IMR-90 (cell line): ENCODE measurements around the gene TET1. TPM values are rescaled to one million over a fixed set of nuclear protein-coding genes. Genes with fewer than 3 reads are reported as not detected.

ENCODE experiments used
- ATAC-seq: fragments of 200-7000 bp; cut with Tn5 transposase; 2 replicates; pipeline ENCODE4 v1.9.1; 2020; ENCODE audit warnings: low read depth, mild to moderate bottlenecking, moderate library complexity
- BruUV-seq: library from RNA; stranded (reverse); fragments of 400-500 nt; replicated peaks from 2 replicates; lab custom pipeline; 2021; lab: Mats Ljungman, UMichigan
- CTCF ChIA-PET: fragments of 300-600 bp; formaldehyde crosslinking; extraction: SDS; loops from one replicate; lab custom pipeline; 2021; ENCODE audit warnings: antibody characterized with exemption; lab: Yijun Ruan, JAX
- POLR2A ChIA-PET: fragments of 300-600 bp; sonication (Branson Sonifier 250); formaldehyde crosslinking; loops from one replicate; lab custom pipeline; 2022; ENCODE audit warnings: antibody characterized with exemption; ENCODE audit not compliant: unreplicated experiment; lab: Charles Lee
- DNase-seq: peaks from one replicate; pipeline ENCODE4 v3.0.0; 2013
- H2AFZ ChIP-seq: replicated peaks from 2 replicates; pipeline ENCODE3; 2013; ENCODE audit warnings: low read length, mild to moderate bottlenecking; ENCODE audit not compliant: poor library complexity
- H2AK5ac ChIP-seq: 2 replicates; pipeline ENCODE4 v1.6.1; 2013; ENCODE audit warnings: low read depth, low read length, inconsistent platforms
- H2AK9ac ChIP-seq: replicated peaks from 2 replicates; pipeline ENCODE3; 2013; ENCODE audit warnings: mild to moderate bottlenecking, low read depth, low read length, moderate library complexity; ENCODE audit not compliant: poor library complexity
- H2BK120ac ChIP-seq: 2 replicates; pipeline ENCODE4 v1.6.1; 2013; ENCODE audit warnings: low read depth, low read length, inconsistent platforms
- H2BK15ac ChIP-seq: 3 replicates; pipeline ENCODE4 v1.6.1; 2013; ENCODE audit warnings: low read depth, low read length, inconsistent platforms
- H2BK20ac ChIP-seq: 2 replicates; pipeline ENCODE4 v1.6.1; 2013; ENCODE audit warnings: low read depth, mild to moderate bottlenecking, inconsistent platforms, low read length, moderate library complexity
- H2BK5ac ChIP-seq: 2 replicates; pipeline ENCODE4 v1.6.1; 2013; ENCODE audit warnings: mild to moderate bottlenecking, low read depth, low read length, inconsistent platforms; ENCODE audit not compliant: poor library complexity, severe bottlenecking
- H3K14ac ChIP-seq: replicated peaks from 2 replicates; pipeline ENCODE4 v1.6.1; 2013; ENCODE audit warnings: low read depth, low read length, inconsistent platforms
- H3K18ac ChIP-seq: 2 replicates; pipeline ENCODE4 v1.6.1; 2013; ENCODE audit warnings: low read depth, low read length, control low read depth
- H3K23ac ChIP-seq: 2 replicates; pipeline ENCODE4 v1.6.1; 2013; ENCODE audit warnings: low read depth, low read length, inconsistent platforms
- H3K27ac ChIP-seq: 2 replicates; pipeline ENCODE4 v1.5.1; 2013; ENCODE audit warnings: mild to moderate bottlenecking, control low read depth, low read length; ENCODE audit not compliant: insufficient read depth
- H3K27me3 ChIP-seq: 2 replicates; pipeline ENCODE4 v1.6.1; 2013; ENCODE audit warnings: low read length; ENCODE audit not compliant: control insufficient read depth, insufficient read depth
- H3K36me3 ChIP-seq: 2 replicates; pipeline ENCODE4 v1.6.1; 2013; ENCODE audit warnings: low read length, mixed read lengths; ENCODE audit not compliant: control insufficient read depth, insufficient read depth
- H3K4ac ChIP-seq: 2 replicates; pipeline ENCODE4 v1.6.1; 2013; ENCODE audit warnings: low read depth, low read length, inconsistent platforms
- H3K4me1 ChIP-seq: 2 replicates; pipeline ENCODE4 v1.6.1; 2013; ENCODE audit warnings: low read length, mixed read lengths; ENCODE audit not compliant: control insufficient read depth, insufficient read depth
- H3K4me2 ChIP-seq: 2 replicates; pipeline ENCODE4 v1.6.1; 2013; ENCODE audit warnings: low read depth, mild to moderate bottlenecking, control low read depth, low read length, moderate library complexity
- H3K4me3 ChIP-seq: 2 replicates; pipeline ENCODE4 v1.5.1; 2013; ENCODE audit warnings: low read depth, mild to moderate bottlenecking, control low read depth, low read length, moderate library complexity; ENCODE audit not compliant: insufficient read depth
- H3K56ac ChIP-seq: 2 replicates; pipeline ENCODE4 v1.6.1; 2013; ENCODE audit warnings: low read length, inconsistent platforms; ENCODE audit not compliant: insufficient read depth; ENCODE audit errors: extremely low read depth
- H3K79me1 ChIP-seq, 2 experiments: 2 replicates each; pipeline ENCODE4 v1.6.1; 2013; ENCODE audit warnings: low read length in 2 of 2, inconsistent platforms in 1 of 2, low read depth in 1 of 2
- H3K9ac ChIP-seq: 2 replicates; pipeline ENCODE4 v1.6.1; 2013; ENCODE audit warnings: low read depth, low read length, control low read depth
- H3K9me1 ChIP-seq: 2 replicates; pipeline ENCODE4 v1.6.1; 2013; ENCODE audit warnings: low read length, inconsistent platforms; ENCODE audit not compliant: insufficient read depth
- H3K9me3 ChIP-seq: 2 replicates; pipeline ENCODE4 v1.6.1; 2013; ENCODE audit warnings: low read length; ENCODE audit not compliant: control insufficient read depth, insufficient read depth
- H4K20me1 ChIP-seq: 2 replicates; pipeline ENCODE4 v1.6.1; 2013; ENCODE audit warnings: low read length, inconsistent platforms; ENCODE audit not compliant: insufficient read depth
- H4K5ac ChIP-seq: 2 replicates; pipeline ENCODE4 v1.6.1; 2013; ENCODE audit warnings: mild to moderate bottlenecking, low read depth, low read length, control low read depth
- H4K8ac ChIP-seq, 2 experiments: 2 replicates each; pipeline ENCODE4 v1.6.1; 2013; ENCODE audit warnings: low read depth in 2 of 2, low read length in 2 of 2, control low read depth in 1 of 2, inconsistent platforms in 1 of 2
- H4K91ac ChIP-seq: 2 replicates; pipeline ENCODE4 v1.6.1; 2013; ENCODE audit warnings: low read depth, low read length, inconsistent platforms; ENCODE audit not compliant: insufficient read depth
- BHLHE40 ChIP-seq: fragments of 150-350 bp; IDR thresholded peaks from 2 replicates; pipeline ENCODE4 v1.6.1; 2016; ENCODE audit warnings: mild to moderate bottlenecking, low read depth, low read length
- CEBPB ChIP-seq: IDR thresholded peaks from 2 replicates; pipeline ENCODE4 v1.6.1; 2012; ENCODE audit warnings: low read depth, low read length, improper control_type of control experiment
- CHD1 ChIP-seq: IDR thresholded peaks from 2 replicates; pipeline ENCODE4 v1.6.1; 2012; ENCODE audit warnings: low read depth, low read length, improper control_type of control experiment
- CTCF ChIP-seq: conservative IDR thresholded peaks from 2 replicates; pipeline ENCODE4 v1.5.1; 2012; ENCODE audit warnings: mild to moderate bottlenecking, low read depth, low read length, improper control_type of control experiment
- ELK1 ChIP-seq: fragments of 150-350 bp; IDR thresholded peaks from 2 replicates; pipeline ENCODE4 v1.6.1; 2016; ENCODE audit warnings: low read depth, mild to moderate bottlenecking, low read length, moderate library complexity, borderline replicate concordance
- FOS ChIP-seq: fragments of 150-350 bp; IDR thresholded peaks from 2 replicates; pipeline ENCODE4 v1.6.1; 2016; ENCODE audit warnings: low read depth, low read length
- MAFK ChIP-seq: IDR thresholded peaks from 2 replicates; pipeline ENCODE4 v1.6.1; 2012; ENCODE audit warnings: low read depth, low read length, improper control_type of control experiment
- MAZ ChIP-seq: IDR thresholded peaks from 2 replicates; pipeline ENCODE4 v1.6.1; 2012; ENCODE audit warnings: low read depth, mild to moderate bottlenecking, low read length, improper control_type of control experiment, moderate library complexity, borderline replicate concordance
- MXI1 ChIP-seq: IDR thresholded peaks from 2 replicates; pipeline ENCODE4 v1.6.1; 2012; ENCODE audit warnings: low read depth, mild to moderate bottlenecking, low read length, moderate library complexity, borderline replicate concordance
- NFE2L2 ChIP-seq: fragments of 150-350 bp; IDR thresholded peaks from 2 replicates; pipeline ENCODE4 v1.6.1; 2016; ENCODE audit warnings: low read depth, mild to moderate bottlenecking, low read length
- POLR2A ChIP-seq: IDR thresholded peaks from 2 replicates; pipeline ENCODE4 v1.6.1; 2012; ENCODE audit warnings: mild to moderate bottlenecking, low read depth, low read length
- RAD21 ChIP-seq: IDR thresholded peaks from 2 replicates; pipeline ENCODE4 v1.6.1; 2012; ENCODE audit warnings: low read length, improper control_type of control experiment
- RCOR1 ChIP-seq: IDR thresholded peaks from 2 replicates; pipeline ENCODE4 v1.6.1; 2012; ENCODE audit warnings: mild to moderate bottlenecking, low read length, improper control_type of control experiment; ENCODE audit not compliant: insufficient replicate concordance
- RFX5 ChIP-seq: IDR thresholded peaks from 2 replicates; pipeline ENCODE4 v1.8.0; 2012; ENCODE audit warnings: low read depth, mild to moderate bottlenecking, low read length, moderate library complexity
- SMC3 ChIP-seq: fragments of 150-350 bp; IDR thresholded peaks from 2 replicates; pipeline ENCODE4 v1.6.1; 2016; ENCODE audit warnings: low read depth, mild to moderate bottlenecking, antibody characterized with exemption, low read length, moderate library complexity
- USF2 ChIP-seq: fragments of 150-350 bp; IDR thresholded peaks from 2 replicates; pipeline ENCODE4 v1.6.1; 2017; ENCODE audit warnings: mild to moderate bottlenecking, antibody characterized with exemption, low read length, low read depth
- WGBS, 2 experiments: methylation state at CpG; one replicate each; pipeline versions ENCODE4 v1.1.5 to v1.1.7; 2013; ENCODE audit warnings: missing lambda C conversion rate in 2 of 2; ENCODE audit not compliant: insufficient read length in 1 of 2; ENCODE audit errors: extremely low coverage in 2 of 2; 5-methylcytosine and 5-hydroxymethylcytosine counted together
- dilution Hi-C: fragments of 300-500 bp; cut with HindIII; formaldehyde crosslinking; loops from one replicate; pipeline ENCODE4 v1.14.3; 2018; ENCODE audit warnings: low sequenced_read_pairs; ENCODE audit not compliant: unreplicated experiment
- in situ Hi-C: fragments of 300-500 bp; cut with MboI; formaldehyde crosslinking; loops from 3 replicates; pipeline ENCODE4 v1.14.3; 2019; ENCODE audit warnings: low sequenced_read_pairs, inconsistent platforms, mixed read lengths
- intact Hi-C: fragments of 100-400 bp; cut with micrococcal nuclease; formaldehyde crosslinking; loops from 2 replicates; pipeline ENCODE4 v1.10.0; 2022
- polyA plus RNA-seq, 3 experiments: library from polyadenylated mRNA; depleted of rRNA; stranded (reverse); fragments of >200 nt; gene quantifications; 2 replicates each; pipeline ENCODE4 v1.2.3, GENCODE V29; 2012; ENCODE audit warnings: low replicate concordance in 1 of 3
- total RNA-seq: library from RNA; depleted of rRNA; stranded (reverse); fragments of >200 nt; gene quantifications from 2 replicates; pipeline ENCODE4 v1.2.3, GENCODE V29; 2012

The TET1 gene
- total and polyA plus RNA-seq, 2 of the 4 experiments (the other 2 are of a cell fraction): 1.0 to 4.3 TPM

DNA sequence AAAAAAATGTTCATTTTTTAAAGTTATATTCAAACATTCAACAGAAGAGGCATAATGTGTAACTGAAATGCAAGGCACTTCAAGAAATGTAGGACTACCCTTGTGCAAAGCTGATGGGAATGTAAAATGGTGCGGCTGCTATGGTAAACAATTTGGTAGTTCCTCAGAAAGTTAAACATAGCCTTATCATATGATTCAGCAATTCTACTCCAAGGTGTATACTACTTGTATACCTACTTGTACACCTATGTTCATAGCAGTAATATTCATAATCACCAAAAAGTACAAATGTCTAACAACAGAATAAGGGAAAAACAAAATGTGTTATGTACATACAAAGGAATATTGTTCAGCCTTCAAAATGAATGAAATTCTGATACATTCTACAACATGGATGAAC lies 37.3 kb downstream of the TET1 start:
- no peak overlapping the region for H2BK120ac ChIP-seq
- no peak overlapping the region for H3K56ac ChIP-seq
- H3K36me3 ChIP-seq: no peaks in the 10 kb centered on the region
- no peak overlapping the region for H2BK5ac ChIP-seq
- H2AK9ac ChIP-seq: no peak overlapping the region
- WGBS, 2 experiments: no CpG with 5 or more reads among the region's 1 CpG
- H3K18ac ChIP-seq: no peak overlapping the region
- no peak overlapping the region for H2AK5ac ChIP-seq
- H3K9me1 ChIP-seq: peaks cover 6% of the 10 kb centered on the region; the same call in 1 of the 2 replicates
- no peak overlapping the region for H2BK15ac ChIP-seq
- CTCF ChIA-PET: no interaction called here
- no peak overlapping the region for H3K23ac ChIP-seq
- intact Hi-C loops (no loop called here), dilution Hi-C loops (no loop called here), in situ Hi-C loops (no loop called here)
- H3K27ac ChIP-seq: no peak overlapping the region
- no peaks in the 10 kb centered on the region for H4K20me1 ChIP-seq
- no peaks in the 10 kb centered on the region for H3K27me3 ChIP-seq
- H3K4me1 ChIP-seq: peaks cover 9% of the 10 kb centered on the region
- no peak overlapping the region for H2AFZ ChIP-seq
- peaks cover 6 to 38% of the 10 kb centered on the region in 2 experiments; a peak in 3 of 4 replicates for H3K79me1 ChIP-seq
- POLR2A ChIA-PET: no interaction called here
- DNase-seq (no peak), ATAC-seq (no peak)
- no peak overlapping the region for H3K4me2 ChIP-seq
- no peak overlapping the region for H3K9ac ChIP-seq
- TF ChIP-seq ELK1 (no peak), POLR2A (no peak), NFE2L2 (no peak), MAFK (no peak), CTCF (no peak), BHLHE40 (no peak), RAD21 (no peak), RFX5 (no peak), CEBPB (no peak), MAZ (no peak), MXI1 (no peak), FOS (no peak), USF2 (no peak), CHD1 (no peak), RCOR1 (no peak), SMC3 (no peak)
- no peak overlapping the region for H3K4ac ChIP-seq
- H3K9me3 ChIP-seq: no peaks in the 10 kb centered on the region
- H3K14ac ChIP-seq: no peak overlapping the region
- no peak overlapping the region for H4K5ac ChIP-seq
- BruUV-seq: no TSS peak
- H4K91ac ChIP-seq: no peak overlapping the region
- no peak overlapping the region for H3K4me3 ChIP-seq
- no peak overlapping the region for H2BK20ac ChIP-seq
- H4K8ac ChIP-seq: no peak overlapping the region
